Right atrium auricular region (tissue), 2 donors: Measurements from ENCODE around the gene XRCC1. TPM values are rescaled to one million over a fixed set of nuclear protein-coding genes. Genes with fewer than 3 reads are reported as not detected.
"Not testable (repeated sequence)": the region's sequence is repeated elsewhere in the genome, so short reads cannot be mapped to it uniquely, and the experiment has no call there.

Source experiments
- DNase-seq: peaks from one replicate; pipeline ENCODE4 v3.0.0-alpha.2; 2019; ENCODE audit warnings: low spot score
- H3K27ac ChIP-seq, 2 donors: fragments of 200-600 bp; sonication (generic); 1 replicate in 1 of 2; 2 replicates in 1 of 2; pipeline ENCODE4 v1.5.1; 2016 to 2019
- H3K27me3 ChIP-seq, 2 donors: fragments of 200-600 bp; sonication (generic); one replicate each; pipeline versions ENCODE4 v1.5.1 to v1.6.0; 2017 to 2019
- H3K36me3 ChIP-seq: fragments of 200-600 bp; sonication (generic); one replicate; pipeline ENCODE4 v1.5.1; 2016
- H3K4me1 ChIP-seq, 2 donors: fragments of 200-600 bp; sonication (generic); one replicate each; pipeline versions ENCODE4 v1.5.1 to v1.6.0; 2017 to 2019
- H3K4me3 ChIP-seq, 2 donors: fragments of 200-600 bp; sonication (generic); 1 replicate in 1 of 2; 2 replicates in 1 of 2; pipeline ENCODE4 v1.5.1; 2017 to 2019; ENCODE audit warnings: mild to moderate bottlenecking in 1 of 2, moderate library complexity in 1 of 2
- H3K9me3 ChIP-seq, 2 donors: fragments of 200-600 bp; sonication (generic); one replicate each; pipeline ENCODE4 v1.5.1; 2019
- total RNA-seq, 2 donors: library from RNA; depleted of rRNA; stranded (reverse); fragments of >200 nt; gene quantifications; one replicate each; pipeline ENCODE4 v1.1.0, GENCODE V29; 2016
- TF ChIP-seq, protein P1 (sequence below), 2 donors: fragments of 200-600 bp; sonication (generic); IDR thresholded peaks; one replicate each; pipeline ENCODE4 v1.5.1; 2019; ENCODE audit warnings: antibody characterized with exemption in 2 of 2

Gene XRCC1
- total RNA-seq, 2 donors from 2014 or later = 14.3 to 14.9 TPM

DNA sequence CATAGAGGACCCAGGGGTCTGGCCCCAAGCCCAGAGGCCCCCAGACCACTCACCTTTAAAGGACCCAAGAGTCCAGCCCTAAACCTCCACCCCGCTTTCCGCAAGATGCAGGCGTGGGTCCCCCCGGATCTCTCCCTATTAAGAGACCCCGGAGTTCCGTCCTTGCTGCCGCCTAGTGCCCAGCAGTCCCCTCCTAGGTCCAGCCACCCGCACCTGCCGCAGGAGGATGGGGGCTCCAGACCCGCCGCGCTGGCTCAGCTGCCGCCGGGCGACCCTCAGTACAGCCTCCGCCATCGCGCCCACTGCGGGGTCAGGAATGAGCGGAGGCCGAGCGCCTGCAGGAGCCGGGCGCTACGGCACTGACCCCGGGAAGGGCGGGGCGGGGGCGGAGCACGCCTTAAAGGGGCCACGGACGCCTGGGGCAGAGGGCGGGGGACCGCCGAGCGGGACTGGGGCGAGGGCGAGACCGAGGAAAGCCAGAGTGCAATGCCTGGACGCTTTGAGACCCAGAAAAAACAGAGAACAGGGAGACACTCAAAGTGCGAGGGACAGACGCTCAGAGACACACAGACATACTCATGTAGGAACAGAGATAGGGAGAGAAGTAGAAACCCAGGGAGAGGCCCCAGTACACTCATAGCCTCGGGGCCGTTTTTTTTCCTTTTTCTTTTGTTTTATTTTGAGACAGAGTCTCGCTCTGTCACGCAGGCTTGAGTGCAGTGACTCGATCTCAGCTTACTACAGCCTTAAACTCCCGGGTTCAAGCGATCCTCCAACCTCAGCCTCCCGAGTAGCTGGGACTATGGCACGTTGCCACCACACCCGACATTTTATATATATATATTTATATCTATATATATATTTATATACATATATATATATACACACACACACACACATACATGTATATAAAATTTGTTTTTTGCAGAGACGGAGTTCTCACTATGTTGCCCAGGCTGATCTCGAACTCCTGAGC lies 48.2 kb downstream of the XRCC1 start, which contains the start of gene ETHE1:
Gene ETHE1 (minus strand): TSS at position 318 of the 976 bp plus-strand sequence. CDS start 24 bp downstream, at position 294.
- Histone ChIP-seq H3K27me3 (no peaks in the 10 kb centered on the region), H3K4me1 (peaks cover 0 to 26% of the 10 kb centered on the region in 2 donors), H3K27ac (peak within 1 kb of the TSS; percentile 75 to 88), H3K4me3 (peak within 1 kb of the TSS; percentile 64 to 82), H3K9me3 (no peaks in the 10 kb centered on the region), H3K36me3 (no peaks in the 10 kb centered on the region)
- peak; percentile 84 for DNase-seq
- TF ChIP-seq, protein P1, sequence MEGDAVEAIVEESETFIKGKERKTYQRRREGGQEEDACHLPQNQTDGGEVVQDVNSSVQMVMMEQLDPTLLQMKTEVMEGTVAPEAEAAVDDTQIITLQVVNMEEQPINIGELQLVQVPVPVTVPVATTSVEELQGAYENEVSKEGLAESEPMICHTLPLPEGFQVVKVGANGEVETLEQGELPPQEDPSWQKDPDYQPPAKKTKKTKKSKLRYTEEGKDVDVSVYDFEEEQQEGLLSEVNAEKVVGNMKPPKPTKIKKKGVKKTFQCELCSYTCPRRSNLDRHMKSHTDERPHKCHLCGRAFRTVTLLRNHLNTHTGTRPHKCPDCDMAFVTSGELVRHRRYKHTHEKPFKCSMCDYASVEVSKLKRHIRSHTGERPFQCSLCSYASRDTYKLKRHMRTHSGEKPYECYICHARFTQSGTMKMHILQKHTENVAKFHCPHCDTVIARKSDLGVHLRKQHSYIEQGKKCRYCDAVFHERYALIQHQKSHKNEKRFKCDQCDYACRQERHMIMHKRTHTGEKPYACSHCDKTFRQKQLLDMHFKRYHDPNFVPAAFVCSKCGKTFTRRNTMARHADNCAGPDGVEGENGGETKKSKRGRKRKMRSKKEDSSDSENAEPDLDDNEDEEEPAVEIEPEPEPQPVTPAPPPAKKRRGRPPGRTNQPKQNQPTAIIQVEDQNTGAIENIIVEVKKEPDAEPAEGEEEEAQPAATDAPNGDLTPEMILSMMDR (IDR thresholded peaks at IDR 0.05) = peak in 1 of 2 donors; percentile 19

- H3K4me3 ChIP-seq = peak overlapping the region; percentile 64 to 82
- peak overlapping the region; percentile 75 to 88 for H3K27ac ChIP-seq
- no peaks in the 10 kb centered on the region for H3K36me3 ChIP-seq
- peaks cover 0 to 25% of the 10 kb centered on the region in 2 donors for H3K4me1 ChIP-seq
- H3K9me3 ChIP-seq = no peaks in the 10 kb centered on the region
- TF ChIP-seq, protein P1 (IDR thresholded peaks at IDR 0.05) = no peak
- no peak for DNase-seq
- H3K27me3 ChIP-seq = no peaks in the 10 kb centered on the region
These were observed 49.2 kb downstream of the XRCC1 start for GRCh38 chr19:43525836-43526771.

DNA sequence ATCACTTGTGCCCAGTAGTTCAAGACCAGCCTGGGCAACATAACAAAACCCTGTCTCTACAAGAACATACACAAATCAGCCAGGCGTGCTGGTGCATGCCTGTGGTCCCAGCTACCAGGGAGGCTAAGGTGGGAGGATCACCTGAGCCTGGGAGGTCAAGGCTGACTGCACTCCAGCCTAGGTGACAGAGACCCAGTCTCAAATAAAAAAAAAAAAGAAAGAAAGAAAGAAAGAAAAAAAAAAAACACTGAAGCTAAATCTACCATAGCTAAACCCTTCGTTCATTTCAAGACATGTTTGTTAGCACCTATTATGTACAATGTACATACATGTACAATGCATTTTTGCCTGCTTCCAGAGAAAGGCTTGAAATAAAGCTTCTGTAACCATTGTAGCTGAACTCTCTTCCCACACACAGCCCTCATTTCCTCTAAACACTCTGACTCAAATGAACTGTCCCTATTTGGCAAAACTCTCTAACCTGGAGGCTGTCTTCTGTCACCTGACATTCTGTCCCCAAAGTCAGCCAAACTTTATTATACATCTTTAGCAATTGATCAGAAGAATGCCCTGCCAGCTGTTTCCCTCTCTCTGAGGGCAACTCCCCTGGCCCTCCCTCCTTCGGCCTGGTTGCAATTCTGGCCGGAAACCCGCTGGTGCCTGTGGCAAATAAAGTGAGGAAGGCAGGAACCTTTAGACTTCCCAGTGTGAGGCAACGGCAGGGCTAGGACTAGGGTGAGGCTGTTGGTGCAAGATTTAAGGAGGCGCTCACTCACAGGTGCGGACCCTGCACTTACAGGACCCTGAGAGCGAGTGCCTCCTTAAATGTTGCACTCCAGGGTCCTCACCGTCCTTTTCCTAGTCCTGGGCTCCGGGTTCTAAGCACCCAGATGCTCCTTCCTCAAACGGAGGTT lies 50.1 kb downstream of the XRCC1 start:
- DNase-seq = peak; percentile 73
- TF ChIP-seq, protein P1 (IDR thresholded peaks at IDR 0.05) = no peak

DNA sequence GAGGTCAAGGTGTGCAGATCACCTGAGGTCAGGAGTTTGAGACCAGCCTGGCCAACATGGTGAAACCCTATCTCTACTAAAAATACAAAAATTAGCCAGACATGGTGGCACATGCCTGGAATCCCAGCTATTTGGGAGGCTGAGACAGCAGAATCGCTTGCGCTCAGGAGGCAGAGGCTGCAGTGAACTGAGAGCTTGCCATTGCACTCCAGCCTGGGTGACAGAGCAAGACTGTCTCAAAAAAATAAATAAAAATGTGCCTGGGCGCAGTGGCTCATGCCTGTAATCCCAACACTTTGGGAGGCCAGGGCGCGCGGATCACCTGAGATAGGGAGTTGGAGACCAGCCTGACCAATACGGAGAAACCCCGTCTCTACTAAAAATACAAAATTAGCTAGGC lies 51.6 kb downstream of the XRCC1 start:
- DNase-seq, H3K36me3 ChIP-seq, H3K27ac ChIP-seq, H3K27me3 ChIP-seq, H3K9me3 ChIP-seq, H3K4me3 ChIP-seq: not testable (repeated sequence)
- peaks cover 0 to 25% of the 10 kb centered on the region in 2 donors for H3K4me1 ChIP-seq

More for the DNA sequence above, 50.1 kb downstream of the XRCC1 start:
- Histone ChIP-seq H3K4me1 (peaks cover 0 to 25% of the 10 kb centered on the region in 2 donors), H3K27ac (peak overlapping the region; percentile 75 to 88), H3K9me3 (no peaks in the 10 kb centered on the region), H3K4me3 (peak overlapping the region; percentile 64 to 82), H3K27me3 (no peaks in the 10 kb centered on the region), H3K36me3 (no peaks in the 10 kb centered on the region)

DNA sequence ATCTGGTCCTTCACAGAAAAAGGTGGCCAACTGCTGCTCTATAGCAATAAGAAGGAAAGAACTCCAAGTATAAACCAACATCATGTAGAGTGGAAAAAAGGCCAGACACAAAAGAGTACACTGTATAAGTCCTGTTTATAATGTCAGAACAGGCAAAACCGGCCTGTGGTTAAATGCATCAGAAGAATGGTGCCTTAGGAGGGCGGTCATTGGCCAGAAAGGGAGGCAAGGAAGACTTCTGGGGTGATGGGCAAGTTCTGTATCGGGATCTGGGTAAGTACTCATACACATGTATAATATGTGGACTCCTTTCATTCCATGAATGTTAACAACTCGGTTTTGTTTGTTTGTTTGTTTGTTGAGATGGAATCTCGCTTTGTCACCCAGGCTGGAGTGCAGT lies 52.4 kb downstream of the XRCC1 start:
- no peak overlapping the region for H3K27ac ChIP-seq
- no peak overlapping the region for H3K4me3 ChIP-seq
- H3K4me1 ChIP-seq = peaks cover 0 to 25% of the 10 kb centered on the region in 2 donors
- H3K36me3 ChIP-seq = no peaks in the 10 kb centered on the region
- no peaks in the 10 kb centered on the region for H3K27me3 ChIP-seq
- TF ChIP-seq, protein P1 (IDR thresholded peaks at IDR 0.05) = no peak
- no peak for DNase-seq
- H3K9me3 ChIP-seq = no peaks in the 10 kb centered on the region
